B cell (primary cell): Measurements from ENCODE around the gene ODF2.

Source experiments
- EZH2 ChIP-seq: IDR thresholded peaks from 2 replicates; pipeline ENCODE4 v1.6.1; 2012; ENCODE audit warnings: borderline replicate concordance, low read depth, mild to moderate bottlenecking, moderate library complexity, low read length; ENCODE audit not compliant: insufficient read depth, poor library complexity, severe bottlenecking
- TF ChIP-seq, protein P1 (sequence below): fragments of 200-600 bp; IDR thresholded peaks from one replicate; pipeline ENCODE4 v1.8.0; 2022; ENCODE audit warnings: antibody characterized with exemption, mild to moderate bottlenecking

DNA sequence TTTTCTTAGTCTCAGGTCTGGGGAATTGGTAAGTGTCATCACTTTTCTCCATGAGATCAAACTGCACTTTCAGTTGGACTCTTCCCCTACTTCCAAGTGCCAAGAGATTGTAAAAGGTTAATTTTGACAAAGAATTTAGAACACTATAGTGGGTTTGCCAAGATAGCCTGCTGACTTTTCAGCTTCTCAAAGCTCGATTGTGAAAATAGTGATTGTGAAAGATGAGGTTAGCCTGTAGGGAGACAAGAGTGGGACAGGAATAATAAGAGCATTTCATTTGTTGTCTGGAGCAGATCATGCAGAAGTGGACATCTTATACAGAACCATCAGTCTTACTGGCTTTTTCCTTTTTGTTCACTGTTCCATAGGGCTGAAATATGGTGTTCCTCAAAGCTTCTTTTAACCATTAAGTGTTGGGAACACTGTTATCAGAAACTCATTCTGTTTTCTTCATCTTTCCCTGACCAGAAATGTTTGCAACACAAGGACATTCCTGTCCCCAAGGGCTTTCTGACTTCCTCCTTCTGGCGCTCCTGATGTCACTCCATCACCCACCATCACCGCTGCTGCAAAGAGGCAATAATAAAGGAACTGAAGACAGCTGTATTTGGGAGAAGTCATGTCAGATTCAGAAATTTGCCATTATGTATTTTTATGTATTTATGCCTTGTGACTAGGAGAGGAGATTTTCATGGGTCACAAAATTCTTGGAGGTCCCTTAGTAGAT, 85.0 kb downstream of the ODF2 start:
- TF ChIP-seq, protein P1, sequence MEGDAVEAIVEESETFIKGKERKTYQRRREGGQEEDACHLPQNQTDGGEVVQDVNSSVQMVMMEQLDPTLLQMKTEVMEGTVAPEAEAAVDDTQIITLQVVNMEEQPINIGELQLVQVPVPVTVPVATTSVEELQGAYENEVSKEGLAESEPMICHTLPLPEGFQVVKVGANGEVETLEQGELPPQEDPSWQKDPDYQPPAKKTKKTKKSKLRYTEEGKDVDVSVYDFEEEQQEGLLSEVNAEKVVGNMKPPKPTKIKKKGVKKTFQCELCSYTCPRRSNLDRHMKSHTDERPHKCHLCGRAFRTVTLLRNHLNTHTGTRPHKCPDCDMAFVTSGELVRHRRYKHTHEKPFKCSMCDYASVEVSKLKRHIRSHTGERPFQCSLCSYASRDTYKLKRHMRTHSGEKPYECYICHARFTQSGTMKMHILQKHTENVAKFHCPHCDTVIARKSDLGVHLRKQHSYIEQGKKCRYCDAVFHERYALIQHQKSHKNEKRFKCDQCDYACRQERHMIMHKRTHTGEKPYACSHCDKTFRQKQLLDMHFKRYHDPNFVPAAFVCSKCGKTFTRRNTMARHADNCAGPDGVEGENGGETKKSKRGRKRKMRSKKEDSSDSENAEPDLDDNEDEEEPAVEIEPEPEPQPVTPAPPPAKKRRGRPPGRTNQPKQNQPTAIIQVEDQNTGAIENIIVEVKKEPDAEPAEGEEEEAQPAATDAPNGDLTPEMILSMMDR = no peak
- TF ChIP-seq EZH2 = no peak
